Duodenal mucosa (tissue), 2 donors: ENCODE measurements around the gene OR52I2.

ENCODE experiments used
- H3K27ac ChIP-seq: one replicate; pipeline ENCODE4 v1.7.0; 2013; ENCODE audit warnings: low read depth, low read length
- H3K27me3 ChIP-seq, 2 donors: one replicate each; pipeline ENCODE4 v1.7.0; 2013; ENCODE audit warnings: low read length in 2 of 2, control low read depth in 1 of 2; ENCODE audit not compliant: insufficient read depth in 2 of 2, control insufficient read depth in 1 of 2
- H3K36me3 ChIP-seq, 2 donors: one replicate each; pipeline ENCODE4 v1.7.0; 2013; ENCODE audit warnings: low read length in 2 of 2, control low read depth in 1 of 2; ENCODE audit not compliant: insufficient read depth in 2 of 2, control insufficient read depth in 1 of 2
- H3K4me1 ChIP-seq, 2 donors: one replicate each; pipeline ENCODE4 v1.7.0; 2013; ENCODE audit warnings: low read length in 2 of 2, control low read depth in 1 of 2; ENCODE audit not compliant: insufficient read depth in 2 of 2, control insufficient read depth in 1 of 2
- H3K4me3 ChIP-seq, 2 donors: one replicate each; pipeline ENCODE4 v1.7.0; 2013; ENCODE audit warnings: low read length in 2 of 2, low read depth in 1 of 2
- H3K9ac ChIP-seq, 2 donors: one replicate each; pipeline ENCODE4 v1.7.0; 2013; ENCODE audit warnings: low read length in 2 of 2, low read depth in 1 of 2
- H3K9me3 ChIP-seq, 2 donors: one replicate each; pipeline ENCODE4 v1.7.0; 2013; ENCODE audit warnings: low read length in 2 of 2, control low read depth in 1 of 2; ENCODE audit not compliant: control insufficient read depth in 1 of 2

Gene OR52I2

GRCh38 chr11:4637662-4638047 is 56.1 kb downstream of the OR52I2 start:
- Histone ChIP-seq H3K27me3 (peaks cover 4 to 9% of the 10 kb centered on the region in 2 donors), H3K27ac (no peak overlapping the region), H3K9me3 (no peaks in the 10 kb centered on the region), H3K4me1 (no peaks in the 10 kb centered on the region), H3K4me3 (no peak overlapping the region), H3K36me3 (no peaks in the 10 kb centered on the region), H3K9ac (no peak overlapping the region)

- Histone ChIP-seq H3K4me1 (no peaks in the 10 kb centered on the region), H3K27me3 (peaks cover 9% of the 10 kb centered on the region in 2 donors)
These were observed 58.4 kb downstream of the OR52I2 start for GRCh38 chr11:4639931-4640330.

GRCh38 chr11:4641501-4641900 is 60.0 kb downstream of the OR52I2 start:
- H3K4me3 ChIP-seq: no peak overlapping the region
- H3K27ac ChIP-seq: no peak overlapping the region
- peaks cover 9% of the 10 kb centered on the region in 2 donors for H3K27me3 ChIP-seq
- H3K9me3 ChIP-seq: no peaks in the 10 kb centered on the region
- H3K9ac ChIP-seq: no peak overlapping the region
- no peaks in the 10 kb centered on the region for H3K4me1 ChIP-seq
- H3K36me3 ChIP-seq: no peaks in the 10 kb centered on the region

More at GRCh38 chr11:4639931-4640330, 58.4 kb downstream of the OR52I2 start:
- Histone ChIP-seq H3K4me3 (no peak overlapping the region), H3K9ac (no peak overlapping the region), H3K27ac (no peak overlapping the region), H3K36me3 (no peaks in the 10 kb centered on the region), H3K9me3 (no peaks in the 10 kb centered on the region)

- H3K9ac ChIP-seq: no peak overlapping the region
- peaks cover 6 to 9% of the 10 kb centered on the region in 2 donors for H3K27me3 ChIP-seq
- H3K36me3 ChIP-seq: no peaks in the 10 kb centered on the region
- H3K4me3 ChIP-seq: no peak overlapping the region
- H3K4me1 ChIP-seq: no peaks in the 10 kb centered on the region
- H3K27ac ChIP-seq: no peak overlapping the region
- H3K9me3 ChIP-seq: no peaks in the 10 kb centered on the region
These were observed 60.5 kb downstream of the OR52I2 start for GRCh38 chr11:4642043-4642442.
